Measurements from ENCODE around the gene TPP1.

The TPP1 gene

GRCh38 chr11:6612213-6613041, 6.8 kb downstream of the TPP1 start, which contains the start of gene TAF10:
Gene TAF10, minus strand, starts transcription at chr11:6612216. Its CDS starts 27 bp downstream, at chr11:6612189.
- DNase-seq (ENCODE audit: low read depth in 2 of 3, low spot score in 1 of 3): peak; percentile 87 to 93 (median 87)

DNA sequence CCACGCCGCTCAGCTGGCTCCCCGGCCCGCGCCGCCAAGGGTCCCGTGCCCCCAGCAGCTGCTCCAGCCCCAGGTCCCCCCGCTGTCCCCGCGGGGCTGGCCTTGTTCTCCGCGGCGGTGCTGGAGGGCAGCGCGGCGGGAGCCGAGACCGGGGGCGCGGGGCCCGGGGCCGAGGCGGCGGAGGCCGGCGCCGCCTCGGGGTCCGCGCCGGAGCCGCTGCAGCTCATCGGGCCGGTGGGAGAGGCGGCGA, 7.3 kb downstream of the TPP1 start:
- no peak for DNase-seq (ENCODE audit: low read depth in 2 of 3, low spot score in 1 of 3)

DNA sequence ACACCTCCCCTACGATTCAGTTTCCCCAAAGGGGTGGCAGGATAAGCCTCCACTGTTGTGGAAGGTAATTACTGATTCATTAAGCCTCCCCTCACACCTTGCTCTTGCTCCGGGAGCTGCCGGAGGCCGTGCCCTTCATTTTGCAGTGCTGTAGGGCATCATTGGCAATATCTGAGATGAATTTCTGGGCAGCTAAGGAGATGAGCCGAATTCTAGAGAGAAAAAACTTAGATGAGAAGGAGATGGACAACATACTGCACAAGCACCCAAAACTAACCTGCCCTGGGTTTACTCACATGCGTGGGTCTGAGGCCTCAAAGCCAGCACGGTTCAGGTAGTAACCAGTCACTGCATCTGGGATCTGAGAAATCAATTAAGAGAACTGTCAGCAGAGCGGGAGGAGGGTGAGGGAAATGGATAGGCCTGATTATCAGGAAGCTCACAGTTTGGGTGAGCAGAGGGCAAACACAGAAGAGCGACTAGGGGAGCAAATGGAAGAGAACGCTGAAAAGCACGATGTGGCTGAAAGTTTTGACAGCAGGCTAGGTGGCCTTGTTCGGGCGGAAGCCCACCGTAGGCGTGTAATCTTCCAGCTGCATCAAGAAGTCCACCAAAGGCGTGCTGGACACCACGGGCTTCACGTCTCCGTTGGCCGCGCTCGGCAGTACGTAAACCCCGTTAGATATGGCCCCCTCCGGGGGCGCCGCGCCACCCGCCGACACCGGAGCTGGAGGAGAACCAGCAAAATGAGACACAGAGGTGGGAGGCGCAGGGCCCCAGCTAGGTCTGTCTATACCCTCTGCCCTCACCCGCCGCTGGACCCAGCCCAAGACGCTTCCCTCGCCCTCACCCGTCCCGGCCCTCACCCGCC, 7.9 kb downstream of the TPP1 start:
- no peak for DNase-seq (ENCODE audit: low read depth in 2 of 3, low spot score in 1 of 3)

DNA sequence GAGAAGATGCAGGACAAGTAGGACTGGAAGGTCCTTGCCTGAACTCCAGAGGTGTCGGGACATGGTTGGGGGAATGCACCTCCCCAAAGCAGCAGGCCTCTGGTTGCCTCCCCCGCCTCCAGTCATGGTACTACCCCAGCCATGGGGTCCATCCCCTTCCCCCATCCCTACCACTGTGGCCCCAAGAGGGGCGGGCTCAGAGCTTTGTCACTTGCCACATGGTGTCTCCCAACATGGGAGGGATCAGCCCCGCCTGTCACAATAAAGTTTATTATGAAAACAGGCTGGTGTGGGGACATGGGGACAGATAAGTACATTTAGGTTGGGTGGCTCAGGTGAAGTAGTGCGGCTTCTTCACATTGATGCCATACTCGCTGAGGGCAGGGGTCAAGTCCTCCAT, 8.6 kb downstream of the TPP1 start:
- DNase-seq (ENCODE audit: low read depth in 2 of 3, low spot score in 1 of 3): no peak

DNA sequence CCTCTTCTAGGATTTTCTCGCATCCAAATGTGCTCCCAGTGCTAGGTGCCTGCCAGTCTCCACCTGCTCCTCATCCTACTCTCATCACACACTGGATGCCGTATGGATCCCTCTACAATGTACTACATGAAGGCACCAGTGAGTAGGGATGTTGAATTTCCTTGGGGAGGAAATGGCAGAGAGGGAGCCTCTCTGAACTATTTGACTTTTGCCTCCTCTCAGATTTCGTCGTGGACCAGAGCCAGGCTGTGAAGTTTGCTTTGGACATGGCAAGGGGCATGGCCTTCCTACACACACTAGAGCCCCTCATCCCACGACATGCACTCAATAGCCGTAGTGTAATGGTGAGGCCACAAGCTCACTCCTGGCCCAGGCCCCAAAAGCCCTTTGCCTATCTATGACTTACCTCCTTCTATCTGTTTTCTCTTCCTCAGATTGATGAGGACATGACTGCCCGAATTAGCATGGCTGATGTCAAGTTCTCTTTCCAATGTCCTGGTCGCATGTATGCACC, 9.7 kb downstream of the TPP1 start:
- no peak for DNase-seq (ENCODE audit: low read depth in 2 of 3, low spot score in 1 of 3)

GRCh38 chr11:6608726-6609501, 10.3 kb downstream of the TPP1 start:
- no peak for DNase-seq (ENCODE audit: low read depth in 2 of 3, low spot score in 1 of 3)

- no peak for DNase-seq (ENCODE audit: low read depth in 2 of 3, low spot score in 1 of 3)
Measured at GRCh38 chr11:6608011-6608410, 11.2 kb downstream of the TPP1 start.

DNA sequence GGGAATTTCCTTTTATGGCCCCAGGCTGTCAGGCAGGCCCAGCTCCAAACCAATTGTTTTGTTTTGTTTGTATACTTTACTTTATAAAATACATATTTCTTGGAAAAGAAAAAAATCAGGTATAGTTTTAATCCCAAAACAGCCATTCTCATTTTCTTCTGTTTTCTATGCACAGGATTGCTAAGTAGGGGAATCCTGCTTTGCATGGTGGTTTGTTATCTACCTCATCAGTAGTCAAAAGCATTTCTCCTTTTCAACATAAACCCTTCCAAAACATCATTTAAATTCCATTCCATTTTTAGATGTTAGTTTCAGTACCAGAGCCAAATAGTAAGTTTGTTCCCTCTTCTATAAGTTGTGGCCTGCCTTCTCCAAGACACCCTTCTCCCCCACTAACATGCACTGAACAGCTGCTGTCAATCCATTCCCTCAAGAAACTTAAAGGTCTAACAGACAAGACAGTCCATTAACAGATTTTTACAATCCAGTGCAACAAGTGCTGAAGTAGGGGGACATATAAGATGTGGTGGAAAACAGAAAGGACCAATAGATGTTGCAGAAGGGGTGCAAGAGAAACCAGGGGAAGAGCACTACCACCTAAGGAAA, 11.9 kb downstream of the TPP1 start:
- no peak for DNase-seq (ENCODE audit: low read depth in 2 of 3, low spot score in 1 of 3)

- peak; percentile 31 to 61 (median 51) for DNase-seq (ENCODE audit: low read depth in 2 of 3, low spot score in 1 of 3)
Measured at GRCh38 chr11:6606471-6607189, 12.6 kb downstream of the TPP1 start.

- no peak for DNase-seq (ENCODE audit: low read depth in 2 of 3, low spot score in 1 of 3)
Measured at GRCh38 chr11:6604790-6605189, 14.4 kb downstream of the TPP1 start.

GRCh38 chr11:6604081-6604626, 15.1 kb downstream of the TPP1 start:
- DNase-seq (ENCODE audit: low read depth in 2 of 3, low spot score in 1 of 3): no peak

DNA sequence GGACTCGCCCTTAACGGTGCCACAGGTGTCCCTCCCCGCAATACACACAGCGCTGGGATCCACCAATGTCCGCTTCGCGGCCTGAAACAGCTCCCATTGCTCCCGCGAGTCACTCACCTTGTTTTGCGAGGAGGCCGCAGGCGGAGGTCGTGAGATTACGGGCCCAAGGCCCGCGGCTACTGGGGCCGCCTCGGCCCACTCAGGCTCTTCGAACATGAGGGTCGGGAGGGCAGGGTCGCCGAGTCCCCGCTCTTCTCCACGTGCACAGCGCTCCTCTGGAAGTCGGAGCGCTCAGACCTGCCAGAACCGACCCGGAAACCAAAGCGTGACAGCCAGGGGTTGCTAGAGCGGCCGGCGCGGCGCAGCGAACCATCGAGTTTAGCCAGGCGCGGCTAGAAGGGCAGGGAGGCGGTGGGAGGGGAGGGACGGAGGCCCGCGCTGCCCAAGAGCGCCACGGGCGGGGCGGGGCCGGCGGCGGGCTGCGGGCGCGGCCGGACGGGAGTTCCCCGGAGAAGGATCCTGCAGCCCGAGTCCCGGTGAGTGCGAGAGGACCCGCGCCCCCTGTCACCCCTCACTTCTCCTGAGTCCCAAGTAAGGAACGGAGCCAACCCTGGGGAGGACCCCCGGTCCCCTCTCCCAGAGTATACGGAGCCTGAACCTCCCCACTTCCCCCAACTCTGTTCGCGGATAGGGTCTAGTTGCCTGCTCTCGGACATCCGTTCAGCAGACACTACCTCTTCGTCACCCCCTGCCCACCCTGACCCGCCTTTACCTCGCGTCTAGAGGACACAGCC, 15.7 kb downstream of the TPP1 start, which contains the start of the genes ILK and RRP8:
Gene ILK (plus strand): TSS at position 488 of the 794 bp plus-strand sequence. CDS start 498 bp downstream, outside the sequence.
Gene RRP8 (minus strand): TSS at position 330 of the 794 bp plus-strand sequence. CDS start 114 bp downstream, at position 216.
- DNase-seq (ENCODE audit: low read depth in 2 of 3, low spot score in 1 of 3): peak; percentile 74 to 83 (median 81)

- no peak for DNase-seq (ENCODE audit: low read depth in 2 of 3, low spot score in 1 of 3)
Measured at GRCh38 chr11:6602096-6602940, 16.9 kb downstream of the TPP1 start.

GRCh38 chr11:6601041-6601461, 18.2 kb downstream of the TPP1 start:
- DNase-seq (ENCODE audit: low read depth in 2 of 3, low spot score in 1 of 3): no peak

DNA sequence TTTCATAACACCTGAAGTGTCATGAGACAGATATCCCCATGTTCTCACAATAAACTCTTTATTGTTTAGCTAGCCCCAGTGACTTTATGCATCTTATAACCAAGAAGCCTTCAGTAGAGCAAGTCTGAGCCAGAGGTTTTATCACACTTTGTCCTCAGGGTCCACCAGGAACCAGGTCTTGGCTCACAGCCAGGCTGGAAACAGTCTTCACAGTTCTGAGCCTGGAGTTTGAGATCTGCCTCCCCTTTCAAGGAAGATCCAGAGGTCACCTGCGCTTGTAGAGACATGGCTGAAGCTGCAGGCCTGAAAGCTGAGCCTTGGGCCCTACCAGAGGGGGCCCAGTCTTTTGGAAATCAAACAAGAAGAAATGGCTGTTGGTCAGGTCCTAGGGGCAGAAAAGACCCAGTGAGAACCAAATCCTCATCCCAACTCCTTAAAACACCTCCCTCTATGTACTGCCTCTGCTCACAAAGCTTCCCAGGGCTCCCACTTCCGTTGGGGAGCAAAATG, 19.3 kb downstream of the TPP1 start:
- DNase-seq (ENCODE audit: low read depth in 2 of 3, low spot score in 1 of 3): no peak

DNA sequence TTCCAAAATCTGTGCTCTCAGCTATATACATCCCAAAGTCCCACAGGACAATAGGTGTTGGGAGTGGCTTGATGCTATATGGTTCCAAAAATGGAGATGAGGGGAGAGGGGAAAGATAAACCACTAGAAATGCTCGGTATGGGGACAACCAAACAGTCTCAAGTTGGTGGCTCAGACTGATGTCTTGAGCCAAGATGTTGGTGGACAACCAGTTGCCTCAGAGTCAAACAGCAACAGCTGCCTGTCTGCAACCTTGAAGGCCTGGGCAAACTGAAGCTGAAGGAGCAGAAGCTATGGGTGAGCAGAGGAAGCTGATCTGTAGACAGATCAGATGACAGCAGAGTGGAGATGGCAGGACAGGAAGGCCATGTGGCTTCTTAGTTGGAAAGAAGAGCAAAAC, 19.8 kb downstream of the TPP1 start:
- no peak for DNase-seq (ENCODE audit: low read depth in 2 of 3, low spot score in 1 of 3)

GRCh38 chr11:6598555-6598954, 20.7 kb downstream of the TPP1 start:
- no peak for DNase-seq (ENCODE audit: low read depth in 2 of 3, low spot score in 1 of 3)

All from stimulated activated CD4-positive, alpha-beta T cell treated with anti-CD3 and anti-CD28 coated beads, Interleukin-12 subunit alpha, Interleukin-12 subunit beta, amount 100 ng/mL, for 48 hours (primary cell).